H1 (cell line): ENCODE results near the gene COL25A1. TPM values are rescaled to one million over a fixed set of nuclear protein-coding genes. Genes with fewer than 3 reads are reported as not detected.

ENCODE experiments used
- CTCF ChIA-PET: fragments of 300-600 bp; sonication (Branson Sonifier 250); formaldehyde crosslinking; loops from one replicate; lab custom pipeline; 2021; ENCODE audit not compliant: partially characterized antibody; lab: Charles Lee
- POLR2A ChIA-PET: fragments of 300-600 bp; sonication (Branson Sonifier 250); formaldehyde crosslinking; loops from one replicate; lab custom pipeline; 2021; ENCODE audit warnings: inconsistent platforms; ENCODE audit not compliant: partially characterized antibody; lab: Charles Lee
- DNase-seq, 2 experiments: peaks; one replicate each; pipeline versions ENCODE4 v3.0.0 to v3.0.0-alpha.2; 2010 to 2022; ENCODE audit warnings: low spot score in 2 of 2, low read depth in 1 of 2, mixed read lengths in 1 of 2
- FAIRE-seq: peaks from 2 replicates; lab custom pipeline; 2011; peaks lifted over from hg19 to GRCh38; lab: Jason Lieb, UNC
- H2AFZ ChIP-seq: 2 replicates; pipeline ENCODE4 v1.8.1; 2012; ENCODE audit warnings: low read length, inconsistent platforms
- H2AK5ac ChIP-seq: 2 replicates; pipeline ENCODE4 v1.6.1; 2013; ENCODE audit warnings: low read depth, low read length
- H2BK120ac ChIP-seq: replicated peaks from 2 replicates; pipeline ENCODE3; 2013; ENCODE audit warnings: low read depth, low read length, inconsistent platforms
- H2BK12ac ChIP-seq: 2 replicates; pipeline ENCODE4 v1.6.1; 2013; ENCODE audit warnings: low read depth, low read length
- H2BK15ac ChIP-seq: 2 replicates; pipeline ENCODE4 v1.6.1; 2013; ENCODE audit warnings: low read length
- H2BK20ac ChIP-seq: 2 replicates; pipeline ENCODE4 v1.6.1; 2013; ENCODE audit warnings: low read length
- H2BK5ac ChIP-seq: 2 replicates; pipeline ENCODE4 v1.6.1; 2013; ENCODE audit warnings: low read depth, low read length
- H3K14ac ChIP-seq: 2 replicates; pipeline ENCODE4 v1.6.1; 2013; ENCODE audit warnings: inconsistent platforms; ENCODE audit not compliant: insufficient read length
- H3K18ac ChIP-seq: 2 replicates; pipeline ENCODE4 v1.6.1; 2013; ENCODE audit warnings: low read length; ENCODE audit errors: extremely low read depth
- H3K23ac ChIP-seq: 2 replicates; pipeline ENCODE4 v1.6.1; 2013; ENCODE audit warnings: inconsistent platforms; ENCODE audit not compliant: insufficient read length
- H3K23me2 ChIP-seq: 2 replicates; pipeline ENCODE4 v1.6.1; 2013; ENCODE audit warnings: low read depth, low read length
- H3K27ac ChIP-seq: 2 replicates; pipeline ENCODE4 v1.6.1; 2011; ENCODE audit warnings: low read depth, low read length, inconsistent platforms
- H3K27me3 ChIP-seq, 4 experiments: replicated peaks in 1 of 4; 1 replicate in 1 of 4; 2 replicates in 3 of 4; pipeline versions ENCODE4 v1.6.1 to v1.8.1; 2011 to 2013; ENCODE audit warnings: low read length in 3 of 4, mild to moderate bottlenecking in 3 of 4, inconsistent platforms in 2 of 4, mixed read lengths in 2 of 4, moderate library complexity in 1 of 4; ENCODE audit not compliant: control insufficient read depth in 3 of 4, insufficient read depth in 3 of 4; ENCODE audit errors: extremely low read depth in 1 of 4
- H3K36me3 ChIP-seq, 4 experiments: 2 replicates each; pipeline versions ENCODE4 v1.6.1 to v1.8.1; 2011 to 2013; ENCODE audit warnings: mild to moderate bottlenecking in 4 of 4, low read length in 3 of 4, moderate library complexity in 2 of 4, control low read depth in 1 of 4, inconsistent platforms in 1 of 4; ENCODE audit not compliant: insufficient read depth in 4 of 4, control insufficient read depth in 2 of 4
- H3K4ac ChIP-seq: replicated peaks from 2 replicates; pipeline ENCODE3; 2013; ENCODE audit warnings: low read length, low read depth, mixed read lengths, inconsistent platforms; ENCODE audit not compliant: insufficient read length
- H3K4me1 ChIP-seq, 4 experiments: replicated peaks in 1 of 4; 1 replicate in 1 of 4; 2 replicates in 3 of 4; pipeline versions ENCODE4 v1.6.1 to v1.8.1; 2011 to 2013; ENCODE audit warnings: low read length in 3 of 4, inconsistent platforms in 2 of 4, mixed read lengths in 1 of 4; ENCODE audit not compliant: insufficient read depth in 4 of 4, control insufficient read depth in 3 of 4
- H3K4me2 ChIP-seq, 2 experiments: 2 replicates each; pipeline versions ENCODE4 v1.6.1 to v1.8.1; 2011 to 2013; ENCODE audit warnings: low read depth in 2 of 2, low read length in 2 of 2, control low read depth in 1 of 2, inconsistent platforms in 1 of 2, mild to moderate bottlenecking in 1 of 2; ENCODE audit not compliant: insufficient read depth in 1 of 2
- H3K4me3 ChIP-seq, 4 experiments: fragments of 200-600, 300-600 bp in 1 of 4; sonication (generic), shearing (Covaris generic), sonication (Bioruptor Twin) in 1 of 4; 2 replicates each; pipeline versions ENCODE4 v1.5.1 to v1.8.1; 2011 to 2016; ENCODE audit warnings: low read length in 4 of 4, low read depth in 3 of 4, control low read depth in 2 of 4, inconsistent platforms in 2 of 4, mild to moderate bottlenecking in 2 of 4, mixed read lengths in 1 of 4, moderate library complexity in 1 of 4; ENCODE audit not compliant: insufficient read depth in 2 of 4; ENCODE audit errors: extremely low read depth in 1 of 4
- H3K56ac ChIP-seq: replicated peaks from 2 replicates; pipeline ENCODE3; 2013; ENCODE audit warnings: low read depth, mild to moderate bottlenecking, mixed read lengths, low read length, inconsistent platforms; ENCODE audit not compliant: insufficient read length
- H3K79me1 ChIP-seq: 2 replicates; pipeline ENCODE4 v1.6.1; 2013; ENCODE audit warnings: low read depth, low read length, control low read depth
- H3K79me2 ChIP-seq, 2 experiments: 2 replicates each; pipeline versions ENCODE4 v1.6.1 to v1.8.1; 2012 to 2013; ENCODE audit warnings: low read length in 2 of 2, mild to moderate bottlenecking in 2 of 2, inconsistent platforms in 1 of 2; ENCODE audit not compliant: insufficient read depth in 2 of 2, control insufficient read depth in 1 of 2
- H3K9ac ChIP-seq, 4 experiments: replicated peaks in 1 of 4; 1 replicate in 1 of 4; 2 replicates in 3 of 4; pipeline versions ENCODE4 v1.6.1 to v1.8.1; 2011 to 2013; ENCODE audit warnings: low read depth in 3 of 4, low read length in 3 of 4, control low read depth in 2 of 4, mild to moderate bottlenecking in 2 of 4, moderate library complexity in 2 of 4, inconsistent platforms in 1 of 4; ENCODE audit errors: extremely low read depth in 1 of 4
- H3K9me3 ChIP-seq, 2 experiments: 2 replicates each; pipeline versions ENCODE4 v1.6.1 to v1.8.1; 2012 to 2013; ENCODE audit warnings: mild to moderate bottlenecking in 2 of 2, moderate library complexity in 2 of 2, control low read depth in 1 of 2, inconsistent platforms in 1 of 2, low read depth in 1 of 2, low read length in 1 of 2, mixed read lengths in 1 of 2; ENCODE audit not compliant: insufficient read depth in 2 of 2
- H4K20me1 ChIP-seq, 2 experiments: replicated peaks in 1 of 2; 2 replicates each; pipeline versions ENCODE3 to v1.8.1; 2011 to 2013; ENCODE audit warnings: inconsistent platforms in 2 of 2, low read length in 2 of 2, mild to moderate bottlenecking in 1 of 2; ENCODE audit not compliant: insufficient read depth in 2 of 2, control insufficient read depth in 1 of 2
- H4K5ac ChIP-seq: 2 replicates; pipeline ENCODE4 v1.6.1; 2013; ENCODE audit warnings: low read length, low read depth, mixed read lengths, inconsistent platforms; ENCODE audit not compliant: insufficient read length
- H4K8ac ChIP-seq: 2 replicates; pipeline ENCODE4 v1.8.0; 2013; ENCODE audit warnings: mild to moderate bottlenecking, moderate library complexity, low read length, inconsistent platforms; ENCODE audit not compliant: insufficient read depth; ENCODE audit errors: extremely low read depth
- H4K91ac ChIP-seq: replicated peaks from 2 replicates; pipeline ENCODE3; 2013; ENCODE audit warnings: low read length, mixed read lengths, inconsistent platforms; ENCODE audit not compliant: insufficient read length
- WGBS, 2 experiments: shearing (Covaris generic) in 1 of 2; methylation state at CpG; one replicate each; pipeline versions ENCODE4 v1.1.6 to v1.1.7; 2013 to 2015; ENCODE audit warnings: low lambda C conversion rate in 2 of 2, mixed read lengths in 2 of 2, inconsistent platforms in 1 of 2, low coverage in 1 of 2, missing lambda C conversion rate in 1 of 2; ENCODE audit not compliant: insufficient replicate concordance in 2 of 2, insufficient coverage in 1 of 2, insufficient read length in 1 of 2; ENCODE audit errors: extremely low coverage in 1 of 2, missing lambda C conversion rate in 1 of 2; 5-methylcytosine and 5-hydroxymethylcytosine counted together
- polyA plus RNA-seq, 7 experiments: library from polyadenylated mRNA; depleted of rRNA in 3 of 7; stranded (reverse) in 5 of 7; unstranded in 2 of 7; fragments of >200 nt in 5 of 7; fragments of 200-250 nt in 2 of 7; gene quantifications; 1 replicate in 5 of 7; 2 replicates in 1 of 7; 4 replicates in 1 of 7; pipeline versions ENCODE4 v1.2.1 to v1.2.3, GENCODE V29; 2011 to 2013; ENCODE audit warnings: missing spikeins in 2 of 7, mixed read lengths in 2 of 7
- total RNA-seq: library from RNA; stranded (reverse); fragmentation: NEBNext Ultra II Directional; extraction: Animal tissue kit (Norgen Biotek cat#: 25700); gene quantifications from 2 replicates; pipeline ENCODE4 v1.2.1, GENCODE V29; 2021

COL25A1 gene
- total and polyA plus RNA-seq, 2 of the 8 experiments (the other 6 are each of a cell fraction or from before 2014, with no cell fraction given): 1.1 to 8.3 TPM

DNA sequence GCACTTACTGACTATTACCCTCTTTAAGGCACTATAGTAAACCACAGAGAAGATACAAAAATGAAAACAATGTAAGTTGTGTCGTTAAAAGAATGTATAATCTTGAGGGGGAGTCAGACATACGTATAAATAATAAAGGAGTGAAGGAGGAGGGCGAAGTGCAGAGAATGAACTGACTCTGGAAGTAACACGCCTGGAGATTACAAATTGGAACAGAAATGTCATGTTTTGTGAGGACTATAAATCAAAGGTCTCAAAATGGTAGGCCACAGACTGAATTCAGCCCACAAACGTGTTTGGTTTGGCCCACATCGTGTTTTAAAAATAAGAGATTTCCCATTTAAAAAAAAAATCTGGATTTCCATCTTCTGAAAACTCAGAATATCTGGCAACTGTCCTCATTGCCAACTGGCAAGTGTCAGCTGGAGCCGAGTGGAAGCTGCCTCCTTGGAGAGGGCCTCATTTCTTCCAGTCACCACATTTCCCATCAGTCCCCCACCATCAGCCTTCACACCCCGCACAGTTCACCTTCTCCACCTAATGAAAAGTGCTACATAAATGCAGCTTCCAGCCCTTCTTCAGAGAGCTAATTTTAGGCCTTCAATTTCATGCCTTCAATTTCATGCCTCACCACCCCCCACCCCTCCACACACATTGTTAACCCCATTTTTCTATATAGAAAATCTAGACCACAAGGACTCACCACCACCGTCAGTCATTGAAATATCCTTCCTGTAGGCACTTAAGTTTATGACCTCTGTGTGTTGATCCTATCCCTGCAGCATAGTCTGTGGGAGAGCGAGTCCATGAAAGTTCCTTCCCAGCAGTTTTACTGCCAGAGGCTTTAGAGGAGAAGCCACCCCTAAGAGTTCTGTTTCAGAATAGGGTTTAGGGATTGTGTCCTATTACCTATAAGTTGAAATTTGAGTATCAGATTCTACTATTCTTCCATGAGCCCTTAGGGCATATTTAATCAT is 32.0 kb upstream of the COL25A1 start:
- Histone ChIP-seq H2BK120ac (no peak overlapping the region), H2BK20ac (no peak overlapping the region), H3K27me3 (no peaks in the 10 kb centered on the region), H3K79me2 (no peaks in the 10 kb centered on the region), H3K4me3 (no peak overlapping the region), H4K91ac (no peak overlapping the region), H3K79me1 (no peaks in the 10 kb centered on the region), H4K5ac (no peak overlapping the region), H3K4me1 (no peaks in the 10 kb centered on the region), H3K56ac (no peak overlapping the region), H2BK15ac (no peak overlapping the region), H3K36me3 (no peaks in the 10 kb centered on the region), H4K8ac (no peak overlapping the region), H2AFZ (no peak overlapping the region), H3K9ac (no peak overlapping the region), H3K23me2 (no peaks in the 10 kb centered on the region), H3K18ac (no peak overlapping the region), H4K20me1 (no peaks in the 10 kb centered on the region), H3K14ac (no peak overlapping the region), H2BK5ac (no peak overlapping the region), H2BK12ac (no peak overlapping the region), H3K23ac (no peak overlapping the region), H3K27ac (no peak overlapping the region), H3K9me3 (peaks cover 3% of the 10 kb centered on the region in 2 experiments; a peak in 2 of 4 replicates), H3K4me2 (no peak overlapping the region), H2AK5ac (no peak overlapping the region), H3K4ac (no peak overlapping the region)
- WGBS, 2 experiments: 80% methylated on average over 10 of the region's 10 CpGs; no CpG with 5 or more reads in 1 of the 2 experiments
- FAIRE-seq: no peak
- CTCF ChIA-PET: interaction anchor here (0.5 to 3.5 kb wide), 9 partner anchors 11 to 974 kb away, joined by 3 to 14 read pairs (median 3); no protein-coding TSS in a partner anchor
- DNase-seq: no peak
- POLR2A ChIA-PET: no interaction called here
